ENCODE results near the gene PWP1. TPM values are rescaled to one million over a fixed set of nuclear protein-coding genes. Genes with fewer than 3 reads are reported as not detected.

PWP1 gene
- total and polyA plus RNA-seq, 2 experiments from 2014 or later: 110 to 211 TPM

DNA sequence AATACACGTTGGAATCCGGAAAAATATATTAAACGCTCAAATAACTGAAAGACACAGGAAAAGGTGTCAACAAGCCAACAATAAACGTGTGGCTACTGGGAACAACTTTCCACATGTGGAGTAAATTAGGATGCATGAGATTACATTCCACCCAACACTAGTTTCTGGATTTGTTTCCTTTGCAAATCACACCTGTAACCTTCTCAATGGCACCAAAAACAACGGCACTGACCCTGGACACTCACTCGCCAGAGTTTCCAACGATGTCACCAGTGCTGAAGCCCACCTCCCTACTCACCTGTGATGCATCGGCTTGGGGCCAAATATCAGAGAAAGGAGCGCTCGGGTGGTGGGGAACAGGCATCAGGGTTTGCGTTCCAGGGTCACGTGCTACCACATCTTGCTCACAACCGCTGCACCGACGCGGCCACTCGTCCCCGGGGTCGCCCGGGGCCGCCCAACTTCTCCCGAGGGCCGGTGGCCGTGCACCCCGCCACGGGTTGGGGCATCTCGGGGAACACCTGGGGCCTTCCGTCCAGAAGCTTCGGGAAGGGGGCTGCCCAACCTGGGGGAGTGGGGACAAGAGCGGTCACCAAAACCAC is 74.7 kb downstream of the PWP1 start:
- Mint-ChIP-seq H3K27me3 (ENCODE audit: insufficient read depth, low read depth, poor library complexity) (peaks cover 13% of the 10 kb centered on the region), H3K27ac (peak overlapping the region; percentile 88), H3K4me1 (peaks cover 15% of the 10 kb centered on the region; the same call in 2 of the 3 replicates), H3K9me3 (no peaks in the 10 kb centered on the region), H3K36me3 (ENCODE audit: low read depth) (peaks cover 12% of the 10 kb centered on the region), H3K4me3 (peak overlapping the region; percentile 92)
- Histone ChIP-seq H3F3A (replicated peaks; ENCODE audit: low read depth) (no peaks in the 10 kb centered on the region), H3K36me3 (ENCODE audit: insufficient read depth) (peaks cover 17% of the 10 kb centered on the region), H3K4me2 (peak overlapping the region; percentile 82), H4K20me1 (replicated peaks; ENCODE audit: insufficient read depth) (peaks cover 14% of the 10 kb centered on the region), H3K4me1 (ENCODE audit: insufficient read depth) (peaks cover 13% of the 10 kb centered on the region), H2AFZ (peak overlapping the region; percentile 48), H3K27me3 (ENCODE audit: insufficient read depth) (no peaks in the 10 kb centered on the region), H3K27ac (ENCODE audit: low read depth) (peak overlapping the region; percentile 73; the same call in 1 of the 2 replicates), H3K79me2 (replicated peaks; ENCODE audit: insufficient read depth) (peaks cover 33% of the 10 kb centered on the region), H3K4me3 (peak overlapping the region; percentile 81), H3K9me2 (ENCODE audit: insufficient read depth) (no peaks in the 10 kb centered on the region)
- ATAC-seq: peak; percentile 28
- TF ChIP-seq, protein P1, sequence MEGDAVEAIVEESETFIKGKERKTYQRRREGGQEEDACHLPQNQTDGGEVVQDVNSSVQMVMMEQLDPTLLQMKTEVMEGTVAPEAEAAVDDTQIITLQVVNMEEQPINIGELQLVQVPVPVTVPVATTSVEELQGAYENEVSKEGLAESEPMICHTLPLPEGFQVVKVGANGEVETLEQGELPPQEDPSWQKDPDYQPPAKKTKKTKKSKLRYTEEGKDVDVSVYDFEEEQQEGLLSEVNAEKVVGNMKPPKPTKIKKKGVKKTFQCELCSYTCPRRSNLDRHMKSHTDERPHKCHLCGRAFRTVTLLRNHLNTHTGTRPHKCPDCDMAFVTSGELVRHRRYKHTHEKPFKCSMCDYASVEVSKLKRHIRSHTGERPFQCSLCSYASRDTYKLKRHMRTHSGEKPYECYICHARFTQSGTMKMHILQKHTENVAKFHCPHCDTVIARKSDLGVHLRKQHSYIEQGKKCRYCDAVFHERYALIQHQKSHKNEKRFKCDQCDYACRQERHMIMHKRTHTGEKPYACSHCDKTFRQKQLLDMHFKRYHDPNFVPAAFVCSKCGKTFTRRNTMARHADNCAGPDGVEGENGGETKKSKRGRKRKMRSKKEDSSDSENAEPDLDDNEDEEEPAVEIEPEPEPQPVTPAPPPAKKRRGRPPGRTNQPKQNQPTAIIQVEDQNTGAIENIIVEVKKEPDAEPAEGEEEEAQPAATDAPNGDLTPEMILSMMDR (conservative IDR thresholded peaks at IDR 0.05; ENCODE audit: low read depth in 2 of 2): no peak
- TF ChIP-seq JUNB (IDR thresholded peaks at IDR 0.05; ENCODE audit: unreplicated experiment): no peak
- peak; percentile 71 for DNase-seq (ENCODE audit: low spot score)

DNA sequence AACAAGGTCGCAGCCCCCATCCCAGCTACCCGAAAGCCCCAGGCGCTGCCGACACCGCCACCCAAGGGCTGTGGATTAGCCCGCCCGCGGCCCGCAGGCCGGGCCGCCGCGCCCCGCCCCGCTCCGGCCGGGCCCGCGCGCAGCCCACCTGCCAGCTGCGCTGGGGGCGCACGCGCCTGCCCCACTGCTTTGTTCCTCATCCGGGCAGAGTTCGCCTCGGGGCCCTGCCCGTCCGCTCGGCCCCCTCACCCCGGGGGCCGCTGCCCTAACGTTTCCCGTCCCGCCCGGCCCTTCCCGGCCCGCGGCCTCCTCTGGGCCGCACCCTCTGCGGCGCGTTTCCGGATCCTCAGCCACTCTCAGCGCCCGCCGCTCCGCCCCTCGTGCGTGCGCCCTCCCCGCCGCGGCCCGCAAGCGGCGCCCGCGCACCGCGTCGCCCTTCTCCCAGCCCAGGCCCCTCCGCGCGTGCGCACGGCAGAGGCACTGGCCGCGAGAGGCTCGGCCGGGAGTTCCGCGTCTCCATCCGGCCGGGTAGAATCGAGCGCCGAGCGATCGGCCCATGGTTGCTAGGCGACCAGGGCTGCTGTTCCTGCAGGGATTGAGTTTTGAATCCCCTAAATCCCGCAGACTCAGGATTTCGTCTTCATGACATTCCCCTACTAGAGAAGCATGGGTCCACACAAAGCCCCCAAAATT is 75.4 kb downstream of the PWP1 start, which contains the start of gene PRDM4:
PRDM4 (minus strand) TSS at position 329 of the 693 bp plus-strand sequence. CDS start 622 bp downstream, outside the sequence.
- ATAC-seq: peak; percentile 91
- H3K79me2 ChIP-seq (replicated peaks; ENCODE audit: insufficient read depth): peaks cover 33% of the 10 kb centered on the region
- H4K20me1 ChIP-seq (replicated peaks; ENCODE audit: insufficient read depth): peaks cover 14% of the 10 kb centered on the region
- Mint-ChIP-seq H3K4me3 (peak within 1 kb of the TSS; percentile 92), H3K4me1 (peaks cover 15% of the 10 kb centered on the region; the same call in 2 of the 3 replicates), H3K27me3 (ENCODE audit: insufficient read depth, low read depth, poor library complexity) (peaks cover 13% of the 10 kb centered on the region), H3K36me3 (ENCODE audit: low read depth) (peaks cover 9% of the 10 kb centered on the region), H3K27ac (peak within 1 kb of the TSS; percentile 89), H3K9me3 (no peaks in the 10 kb centered on the region)
- peak within 1 kb of the TSS; percentile 82 for H3K4me2 ChIP-seq
- H3K27ac ChIP-seq (ENCODE audit: low read depth): peak within 1 kb of the TSS; percentile 73; the same call in 1 of the 2 replicates
- peaks cover 10% of the 10 kb centered on the region; the same call in 1 of the 2 replicates for H3K36me3 ChIP-seq (ENCODE audit: insufficient read depth)
- H3K4me3 ChIP-seq: peak within 1 kb of the TSS; percentile 81
- H3F3A ChIP-seq (replicated peaks; ENCODE audit: low read depth): no peaks in the 10 kb centered on the region
- H3K27me3 ChIP-seq (ENCODE audit: insufficient read depth): no peaks in the 10 kb centered on the region
- peaks cover 13% of the 10 kb centered on the region for H3K4me1 ChIP-seq (ENCODE audit: insufficient read depth)
- H2AFZ ChIP-seq: peak within 1 kb of the TSS; percentile 100
- DNase-seq (ENCODE audit: low spot score): peak; percentile 97
- H3K9me2 ChIP-seq (ENCODE audit: insufficient read depth): no peaks in the 10 kb centered on the region
- TF ChIP-seq, protein P2, sequence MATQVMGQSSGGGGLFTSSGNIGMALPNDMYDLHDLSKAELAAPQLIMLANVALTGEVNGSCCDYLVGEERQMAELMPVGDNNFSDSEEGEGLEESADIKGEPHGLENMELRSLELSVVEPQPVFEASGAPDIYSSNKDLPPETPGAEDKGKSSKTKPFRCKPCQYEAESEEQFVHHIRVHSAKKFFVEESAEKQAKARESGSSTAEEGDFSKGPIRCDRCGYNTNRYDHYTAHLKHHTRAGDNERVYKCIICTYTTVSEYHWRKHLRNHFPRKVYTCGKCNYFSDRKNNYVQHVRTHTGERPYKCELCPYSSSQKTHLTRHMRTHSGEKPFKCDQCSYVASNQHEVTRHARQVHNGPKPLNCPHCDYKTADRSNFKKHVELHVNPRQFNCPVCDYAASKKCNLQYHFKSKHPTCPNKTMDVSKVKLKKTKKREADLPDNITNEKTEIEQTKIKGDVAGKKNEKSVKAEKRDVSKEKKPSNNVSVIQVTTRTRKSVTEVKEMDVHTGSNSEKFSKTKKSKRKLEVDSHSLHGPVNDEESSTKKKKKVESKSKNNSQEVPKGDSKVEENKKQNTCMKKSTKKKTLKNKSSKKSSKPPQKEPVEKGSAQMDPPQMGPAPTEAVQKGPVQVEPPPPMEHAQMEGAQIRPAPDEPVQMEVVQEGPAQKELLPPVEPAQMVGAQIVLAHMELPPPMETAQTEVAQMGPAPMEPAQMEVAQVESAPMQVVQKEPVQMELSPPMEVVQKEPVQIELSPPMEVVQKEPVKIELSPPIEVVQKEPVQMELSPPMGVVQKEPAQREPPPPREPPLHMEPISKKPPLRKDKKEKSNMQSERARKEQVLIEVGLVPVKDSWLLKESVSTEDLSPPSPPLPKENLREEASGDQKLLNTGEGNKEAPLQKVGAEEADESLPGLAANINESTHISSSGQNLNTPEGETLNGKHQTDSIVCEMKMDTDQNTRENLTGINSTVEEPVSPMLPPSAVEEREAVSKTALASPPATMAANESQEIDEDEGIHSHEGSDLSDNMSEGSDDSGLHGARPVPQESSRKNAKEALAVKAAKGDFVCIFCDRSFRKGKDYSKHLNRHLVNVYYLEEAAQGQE (IDR thresholded peaks at IDR 0.05; ENCODE audit: unreplicated experiment): no peak
- TF ChIP-seq EZH2phosphoT487 (IDR thresholded peaks at IDR 0.05; ENCODE audit: unreplicated experiment): no peak
- TF ChIP-seq ETS1 (IDR thresholded peaks at IDR 0.05): no peak
- TF ChIP-seq STAT1 (IDR thresholded peaks at IDR 0.05; ENCODE audit: unreplicated experiment): no peak
- TF ChIP-seq ZNF331 (CRISPR knock-in tag; IDR thresholded peaks at IDR 0.05; ENCODE audit: low read depth): no peak

All from GM23338 (cell line).